NCI-H2171 treated with DMSO at 0.1 percent for 48 hours (cell line): ENCODE results near the gene CDKL1.
A peak's percentile ranks its signal among the peaks of the same experiment; 100 is the strongest.
"Not testable (repeated sequence)": the region's sequence is repeated elsewhere in the genome, so short reads cannot be mapped to it uniquely, and the experiment has no call there.

ENCODE experiments used
- DNase-seq: peaks from one replicate; lab custom pipeline; 2025; lab: John Stamatoyannopoulos, UW

CDKL1 gene

GRCh38 chr14:50387548-50387947 is 9.1 kb downstream of the CDKL1 start:
- no peak for DNase-seq

- DNase-seq, result peak; percentile 98
Observed at GRCh38 chr14:50383618-50384225, 13.0 kb downstream of the CDKL1 start.

GRCh38 chr14:50381823-50382287 is 14.8 kb downstream of the CDKL1 start:
- DNase-seq, result no peak

- DNase-seq, result no peak
Observed at GRCh38 chr14:50381008-50381407, 15.7 kb downstream of the CDKL1 start.

GRCh38 chr14:50380455-50380854 is 16.2 kb downstream of the CDKL1 start:
- DNase-seq, result no peak

- no peak for DNase-seq
Observed at GRCh38 chr14:50379563-50379962, 17.1 kb downstream of the CDKL1 start.

- DNase-seq, result no peak
Observed at GRCh38 chr14:50377550-50378085, 19.1 kb downstream of the CDKL1 start.

- no peak for DNase-seq
Observed at GRCh38 chr14:50375760-50376159, 20.9 kb downstream of the CDKL1 start.

GRCh38 chr14:50373959-50374358 is 22.7 kb downstream of the CDKL1 start:
- DNase-seq, result peak; percentile 34

GRCh38 chr14:50371546-50371945 is 25.1 kb downstream of the CDKL1 start:
- peak; percentile 96 for DNase-seq

GRCh38 chr14:50366589-50366988 is 30.1 kb downstream of the CDKL1 start:
- no peak for DNase-seq

GRCh38 chr14:50366115-50366514 is 30.6 kb downstream of the CDKL1 start:
- no peak for DNase-seq

- not testable (repeated sequence) for DNase-seq
Observed at GRCh38 chr14:50365572-50365971, 31.1 kb downstream of the CDKL1 start.

- DNase-seq, result no peak
Observed at GRCh38 chr14:50364792-50365191, 31.9 kb downstream of the CDKL1 start.

GRCh38 chr14:50363714-50364111 is 33.0 kb downstream of the CDKL1 start:
- DNase-seq, result no peak

- DNase-seq, result no peak
Observed at GRCh38 chr14:50362764-50363713, 33.6 kb downstream of the CDKL1 start.

- DNase-seq, result not testable (repeated sequence)
Observed at GRCh38 chr14:50361473-50362403, 34.9 kb downstream of the CDKL1 start.

- DNase-seq, result no peak
Observed at GRCh38 chr14:50360851-50361250, 35.8 kb downstream of the CDKL1 start.

GRCh38 chr14:50360093-50360492 is 36.6 kb downstream of the CDKL1 start:
- DNase-seq, result no peak

- no peak for DNase-seq
Observed at GRCh38 chr14:50359631-50360030, 37.0 kb downstream of the CDKL1 start.

- no peak for DNase-seq
Observed at GRCh38 chr14:50357753-50358395, 38.8 kb downstream of the CDKL1 start.
